Activated naive CD8-positive, alpha-beta T cell treated with anti-CD3 and anti-CD28 coated beads, Interleukin-2, amount 10 ng/mL, durations not matched to agents 7 days and 5 days (primary cell): ENCODE results near the gene WDR76. TPM values are rescaled to one million over a fixed set of nuclear protein-coding genes. Genes with fewer than 3 reads are reported as not detected.
"Not testable (repeated sequence)": the region's sequence is repeated elsewhere in the genome, so short reads cannot be mapped to it uniquely, and the experiment has no call there.

Experiments
- ATAC-seq: fragments of 150-1000 bp; cut with Tn5 transposase; one replicate; pipeline ENCODE4 v1.10.0; 2021; ENCODE audit warnings: low read depth, moderate library complexity
- POLR2A ChIA-PET: fragments of 350-600 bp; sonication (Branson Sonifier 250); formaldehyde crosslinking; loops from one replicate; lab custom pipeline; 2021; ENCODE audit warnings: antibody characterized with exemption; lab: Charles Lee
- DNase-seq: peaks from one replicate; pipeline ENCODE4 v3.0.0; 2021
- H3K27ac Mint-ChIP-seq: one replicate; pipeline ENCODE4 v1.8.0; 2022; ENCODE audit warnings: mild to moderate bottlenecking, mixed read lengths
- H3K27me3 Mint-ChIP-seq: one replicate; pipeline ENCODE4 v1.8.0; 2022; ENCODE audit warnings: mild to moderate bottlenecking, moderate library complexity, mixed read lengths
- H3K36me3 Mint-ChIP-seq: one replicate; pipeline ENCODE4 v1.8.0; 2021; ENCODE audit warnings: mild to moderate bottlenecking, mixed read lengths
- H3K4me1 Mint-ChIP-seq: one replicate; pipeline ENCODE4 v1.8.0; 2021; ENCODE audit warnings: mixed read lengths
- H3K4me3 Mint-ChIP-seq: one replicate; pipeline ENCODE4 v1.8.0; 2022; ENCODE audit warnings: mild to moderate bottlenecking, moderate library complexity, mixed read lengths
- H3K9me3 Mint-ChIP-seq: one replicate; pipeline ENCODE4 v1.8.0; 2021; ENCODE audit warnings: mixed read lengths
- total RNA-seq, 2 experiments: library from RNA; stranded (reverse); gene quantifications; one replicate each; pipeline ENCODE4 v1.2.3, GENCODE V29; 2021

Gene WDR76
- total RNA-seq, 2 experiments from 2014 or later, result 68.3 to 71.4 TPM

- Mint-ChIP-seq H3K4me3 (no peak overlapping the region), H3K27me3 (no peaks in the 10 kb centered on the region), H3K27ac (peak overlapping the region; percentile 99), H3K36me3 (peaks cover 48% of the 10 kb centered on the region), H3K9me3 (no peaks in the 10 kb centered on the region), H3K4me1 (peaks cover 48% of the 10 kb centered on the region)
- POLR2A ChIA-PET, result interaction anchor here (1.7 to 2.5 kb wide), 7 partner anchors 8 to 38 kb away, joined by 6 to 27 read pairs (median 15); partner anchors contain the start of genes ELL3, MFAP1, SERF2 and WDR76
- ATAC-seq (no peak), DNase-seq (no peak)
Observed at GRCh38 chr15:43799209-43799944, 27.4 kb upstream of the WDR76 start.

- H3K4me1 Mint-ChIP-seq, result peaks cover 43% of the 10 kb centered on the region
- DNase-seq, result no peak
- ATAC-seq, result no peak
- POLR2A ChIA-PET, result interaction anchor here (0.7 to 2.5 kb wide), 12 partner anchors 8 to 737 kb away, joined by 3 to 27 read pairs (median 7); partner anchors contain the start of genes EIF3J, ELL3, MFAP1 and SERF2
- peak within 1 kb of the TSS; percentile 99 for H3K27ac Mint-ChIP-seq
- H3K4me3 Mint-ChIP-seq, result peak within 1 kb of the TSS; percentile 99
- peaks cover 44% of the 10 kb centered on the region for H3K36me3 Mint-ChIP-seq
- no peaks in the 10 kb centered on the region for H3K9me3 Mint-ChIP-seq
- H3K27me3 Mint-ChIP-seq, result no peaks in the 10 kb centered on the region
Observed at GRCh38 chr15:43799945-43800285, 26.9 kb upstream of the WDR76 start, which contains the start of gene SERINC4. Gene SERINC4 (minus strand): TSS chr15:43800220. CDS start chr15:43799986, 234 bp downstream.

GRCh38 chr15:43800286-43801141 is 26.3 kb upstream of the WDR76 start, which contains the start of gene HYPK:
Gene HYPK (plus strand): TSS chr15:43800599. CDS start chr15:43800623, 24 bp downstream.
- Mint-ChIP-seq H3K27ac (peak within 1 kb of the TSS; percentile 99), H3K4me1 (peaks cover 38% of the 10 kb centered on the region), H3K36me3 (peaks cover 43% of the 10 kb centered on the region), H3K9me3 (no peaks in the 10 kb centered on the region), H3K27me3 (no peaks in the 10 kb centered on the region), H3K4me3 (peak within 1 kb of the TSS; percentile 99)
- DNase-seq (peak; percentile 92), ATAC-seq (peak; percentile 94)
- POLR2A ChIA-PET, result interaction anchor here (0.7 to 2.5 kb wide), 15 partner anchors 9 to 736 kb away, joined by 3 to 27 read pairs (median 7); partner anchors contain the start of genes EIF3J, ELL3, MFAP1 and SERF2

GRCh38 chr15:43802676-43803075 is 24.1 kb upstream of the WDR76 start:
- DNase-seq, H3K27me3 Mint-ChIP-seq, H3K27ac Mint-ChIP-seq, H3K4me3 Mint-ChIP-seq, ATAC-seq, H3K9me3 Mint-ChIP-seq: not testable (repeated sequence)
- peaks cover 48% of the 10 kb centered on the region for H3K36me3 Mint-ChIP-seq
- POLR2A ChIA-PET, result interaction anchor here (1.9 kb wide), 1 partner anchor 22 kb away, joined by 4 read pairs; the partner anchor contains the start of gene MFAP1
- H3K4me1 Mint-ChIP-seq, result peaks cover 29% of the 10 kb centered on the region

- Mint-ChIP-seq H3K4me1 (peaks cover 8% of the 10 kb centered on the region), H3K4me3 (no peak overlapping the region), H3K27me3 (no peaks in the 10 kb centered on the region), H3K27ac (no peak overlapping the region), H3K36me3 (peaks cover 38% of the 10 kb centered on the region), H3K9me3 (no peaks in the 10 kb centered on the region)
- ATAC-seq (no peak), DNase-seq (no peak)
- POLR2A ChIA-PET, result interaction anchor here (1.4 kb wide), 2 partner anchors 15 to 19 kb away, joined by 3 to 5 read pairs; no protein-coding TSS in a partner anchor
Observed at GRCh38 chr15:43808435-43808950, 18.3 kb upstream of the WDR76 start.

- peaks cover 8% of the 10 kb centered on the region for H3K4me1 Mint-ChIP-seq
- DNase-seq (no peak), ATAC-seq (no peak)
- H3K9me3 Mint-ChIP-seq, result no peaks in the 10 kb centered on the region
- no peaks in the 10 kb centered on the region for H3K27me3 Mint-ChIP-seq
- H3K27ac Mint-ChIP-seq, result no peak overlapping the region
- H3K4me3 Mint-ChIP-seq, result no peak overlapping the region
- POLR2A ChIA-PET, result interaction anchor here (0.7 to 1.4 kb wide), 4 partner anchors 16 to 32 kb away, joined by 3 to 5 read pairs (median 4); partner anchors contain the start of genes ELL3 and MFAP1
- H3K36me3 Mint-ChIP-seq, result peaks cover 38% of the 10 kb centered on the region
Observed at GRCh38 chr15:43808960-43809678, 17.7 kb upstream of the WDR76 start.

GRCh38 chr15:43815064-43815463 is 11.7 kb upstream of the WDR76 start:
- POLR2A ChIA-PET, H3K4me1 Mint-ChIP-seq, H3K27me3 Mint-ChIP-seq, H3K9me3 Mint-ChIP-seq, ATAC-seq, H3K4me3 Mint-ChIP-seq, DNase-seq: not testable (repeated sequence)
- Mint-ChIP-seq H3K27ac (peak overlapping the region; percentile 4), H3K36me3 (peaks cover 31% of the 10 kb centered on the region)

GRCh38 chr15:43821505-43821904 is 5.3 kb upstream of the WDR76 start:
- no peaks in the 10 kb centered on the region for H3K27me3 Mint-ChIP-seq
- POLR2A ChIA-PET, result interaction anchor here (0.6 to 2.1 kb wide), 3 partner anchors 21 to 841 kb away, joined by 3 to 13 read pairs (median 3); partner anchors contain the start of genes HYPK and SERINC4
- H3K4me1 Mint-ChIP-seq, result peaks cover 18% of the 10 kb centered on the region
- DNase-seq (no peak), ATAC-seq (no peak)
- peak overlapping the region; percentile 52 for H3K27ac Mint-ChIP-seq
- peak overlapping the region; percentile 40 for H3K4me3 Mint-ChIP-seq
- H3K9me3 Mint-ChIP-seq, result no peaks in the 10 kb centered on the region
- H3K36me3 Mint-ChIP-seq, result peaks cover 12% of the 10 kb centered on the region

- no peaks in the 10 kb centered on the region for H3K9me3 Mint-ChIP-seq
- POLR2A ChIA-PET, result interaction anchor here (0.7 to 2.2 kb wide), 13 partner anchors 9 to 639 kb away, joined by 3 to 27 read pairs (median 4); partner anchors contain the start of genes CTDSPL2, ELL3, HYPK and PDIA3
- H3K4me3 Mint-ChIP-seq, result peak within 1 kb of the TSS; percentile 100
- peak within 1 kb of the TSS; percentile 99 for H3K27ac Mint-ChIP-seq
- peaks cover 26% of the 10 kb centered on the region for H3K4me1 Mint-ChIP-seq
- H3K36me3 Mint-ChIP-seq, result peaks cover 25% of the 10 kb centered on the region
- peak; percentile 78 for DNase-seq
- ATAC-seq, result peak; percentile 85
- no peaks in the 10 kb centered on the region for H3K27me3 Mint-ChIP-seq
Observed at GRCh38 chr15:43824302-43825246, 2.2 kb upstream of the WDR76 start, which contains the start of gene MFAP1. Gene MFAP1 (minus strand): TSS chr15:43824690. CDS start chr15:43824569, 121 bp downstream.

- DNase-seq, H3K9me3 Mint-ChIP-seq, H3K27me3 Mint-ChIP-seq, ATAC-seq: not testable (repeated sequence)
- Mint-ChIP-seq H3K4me3 (peak overlapping the region; percentile 15), H3K36me3 (peaks cover 29% of the 10 kb centered on the region), H3K4me1 (peaks cover 31% of the 10 kb centered on the region), H3K27ac (peak overlapping the region; percentile 99)
- POLR2A ChIA-PET, result interaction anchor here (0.7 to 2.2 kb wide), 11 partner anchors 9 to 640 kb away, joined by 3 to 27 read pairs (median 4); partner anchors contain the start of genes CTDSPL2, ELL3, HYPK and PDIA3
Observed at GRCh38 chr15:43825305-43825704, 1.5 kb upstream of the WDR76 start.

- Mint-ChIP-seq H3K4me1 (peaks cover 30% of the 10 kb centered on the region), H3K36me3 (peaks cover 29% of the 10 kb centered on the region), H3K27ac (peak overlapping the region; percentile 99), H3K9me3 (no peaks in the 10 kb centered on the region), H3K4me3 (peak overlapping the region; percentile 92), H3K27me3 (no peaks in the 10 kb centered on the region)
- ATAC-seq (no peak), DNase-seq (no peak)
- POLR2A ChIA-PET, result interaction anchor here (1.6 to 3.1 kb wide), 3 partner anchors 26 to 80 kb away, joined by 4 to 15 read pairs (median 7); partner anchors contain the start of genes ELL3, HYPK, PDIA3 and SERINC4
Observed at GRCh38 chr15:43826029-43826507, 734 bp upstream of the WDR76 start.
